NCI-H1105 treated with DMSO at 0.1 percent for 48 hours (cell line): Measurements from ENCODE around the gene OCIAD1.
A peak's percentile ranks its signal among the peaks of the same experiment; 100 is the strongest.
"Not testable (repeated sequence)": the region's sequence is repeated elsewhere in the genome, so short reads cannot be mapped to it uniquely, and the experiment has no call there.

ENCODE experiments used
- DNase-seq: peaks from one replicate; lab custom pipeline; 2025; lab: John Stamatoyannopoulos, UW

OCIAD1 gene

GRCh38 chr4:48830706-48831531 is at the start of gene OCIAD1:
TSS of gene OCIAD1 (plus strand) at chr4:48831088. CDS start at chr4:48832625, 1,537 bp downstream.
- peak; percentile 93 for DNase-seq

GRCh38 chr4:48781968-48782367 is 48.9 kb upstream of the OCIAD1 start:
- DNase-seq: peak; percentile 13

- no peak for DNase-seq
Observed at GRCh38 chr4:48785302-48785701, 45.6 kb upstream of the OCIAD1 start.

GRCh38 chr4:48786549-48786948 is 44.3 kb upstream of the OCIAD1 start:
- DNase-seq: no peak

GRCh38 chr4:48787056-48787455 is 43.8 kb upstream of the OCIAD1 start:
- peak; percentile 13 for DNase-seq

GRCh38 chr4:48790561-48790960 is 40.3 kb upstream of the OCIAD1 start:
- no peak for DNase-seq

- DNase-seq: no peak
Observed at GRCh38 chr4:48791313-48791712, 39.6 kb upstream of the OCIAD1 start.

GRCh38 chr4:48792348-48793006 is 38.4 kb upstream of the OCIAD1 start:
- DNase-seq: no peak

GRCh38 chr4:48795108-48795507 is 35.8 kb upstream of the OCIAD1 start:
- DNase-seq: no peak

- DNase-seq: no peak
Observed at GRCh38 chr4:48796191-48796926, 34.5 kb upstream of the OCIAD1 start.

GRCh38 chr4:48796927-48797679 is 33.8 kb upstream of the OCIAD1 start:
- no peak for DNase-seq

GRCh38 chr4:48798117-48798516 is 32.8 kb upstream of the OCIAD1 start:
- no peak for DNase-seq

GRCh38 chr4:48799157-48799556 is 31.7 kb upstream of the OCIAD1 start:
- DNase-seq: no peak

GRCh38 chr4:48800155-48800554 is 30.7 kb upstream of the OCIAD1 start:
- DNase-seq: not testable (repeated sequence)

GRCh38 chr4:48801016-48801715 is 29.7 kb upstream of the OCIAD1 start:
- DNase-seq: peak; percentile 4

- no peak for DNase-seq
Observed at GRCh38 chr4:48804584-48805301, 26.1 kb upstream of the OCIAD1 start.

GRCh38 chr4:48812866-48813265 is 18.0 kb upstream of the OCIAD1 start:
- no peak for DNase-seq

- peak; percentile 26 for DNase-seq
Observed at GRCh38 chr4:48813964-48814363, 16.9 kb upstream of the OCIAD1 start.

- DNase-seq: no peak
Observed at GRCh38 chr4:48815483-48815882, 15.4 kb upstream of the OCIAD1 start.

- DNase-seq: not testable (repeated sequence)
Observed at GRCh38 chr4:48816297-48816696, 14.6 kb upstream of the OCIAD1 start.

- DNase-seq: no peak
Observed at GRCh38 chr4:48816971-48817370, 13.9 kb upstream of the OCIAD1 start.
